SK-N-SH (cell line): ENCODE results near the gene ACCS. TPM values are rescaled to one million over a fixed set of nuclear protein-coding genes. Genes with fewer than 3 reads are reported as not detected.

Experiments used
- CTCF ChIA-PET: fragments of 300-600, 350-600 bp; formaldehyde crosslinking; extraction: SDS; loops from one replicate; lab custom pipeline; 2021; lab: Yijun Ruan, JAX
- POLR2A ChIA-PET: fragments of 350-600 bp; sonication (Branson Sonifier 250); formaldehyde crosslinking; extraction: SDS; loops from one replicate; lab custom pipeline; 2020; ENCODE audit warnings: antibody characterized with exemption, inconsistent platforms; lab: Yijun Ruan, JAX
- DNase-seq: peaks from one replicate; pipeline ENCODE4 v3.0.0; 2012
- H2AFZ ChIP-seq: fragments of 200-600 bp; sonication (generic); 2 replicates; pipeline ENCODE4 v1.8.1; 2016; ENCODE audit warnings: antibody characterized with exemption, mild to moderate bottlenecking, low read depth
- H3F3A ChIP-seq: fragments of 200-600 bp; sonication (generic); replicated peaks from 2 replicates; pipeline ENCODE3; 2016; ENCODE audit warnings: antibody characterized with exemption, mild to moderate bottlenecking; ENCODE audit not compliant: insufficient read depth
- H3K27ac ChIP-seq, 2 experiments: fragments of 200-500 bp in 1 of 2; fragments of 200-600 bp in 1 of 2; sonication (Bioruptor generic) in 1 of 2; sonication (generic), shearing (Covaris generic) in 1 of 2; 2 replicates each; pipeline versions ENCODE4 v1.5.1 to v1.6.1; 2014 to 2016; ENCODE audit warnings: low read depth in 2 of 2, inconsistent platforms in 1 of 2, low read length in 1 of 2, mild to moderate bottlenecking in 1 of 2, mixed read lengths in 1 of 2
- H3K27me3 ChIP-seq: fragments of 200-600 bp; sonication (generic), shearing (Covaris generic); 2 replicates; pipeline ENCODE4 v1.6.1; 2016; ENCODE audit warnings: mixed run types; ENCODE audit not compliant: insufficient read depth
- H3K36me3 ChIP-seq, 2 experiments: fragments of 200-500 bp in 1 of 2; fragments of 200-600 bp in 1 of 2; sonication (Bioruptor generic) in 1 of 2; sonication (generic) in 1 of 2; replicated peaks in 1 of 2; 2 replicates each; pipeline versions ENCODE3 to v1.5.1; 2014 to 2016; ENCODE audit warnings: low read length in 1 of 2, mild to moderate bottlenecking in 1 of 2; ENCODE audit not compliant: insufficient read depth in 2 of 2, control insufficient read depth in 1 of 2
- H3K4me1 ChIP-seq, 2 experiments: fragments of 200-500 bp in 1 of 2; fragments of 200-600 bp in 1 of 2; sonication (Bioruptor generic) in 1 of 2; sonication (generic), shearing (Covaris generic) in 1 of 2; 2 replicates each; pipeline versions ENCODE4 v1.5.1 to v1.6.1; 2014 to 2016; ENCODE audit warnings: low read depth in 1 of 2, low read length in 1 of 2, mixed run types in 1 of 2; ENCODE audit not compliant: insufficient read depth in 2 of 2, control insufficient read depth in 1 of 2
- H3K4me2 ChIP-seq: fragments of 200-600 bp; sonication (generic), shearing (Covaris generic); 2 replicates; pipeline ENCODE4 v1.6.1; 2017; ENCODE audit warnings: mixed run types
- H3K4me3 ChIP-seq, 2 experiments: fragments of 200-500 bp in 1 of 2; fragments of 200-600 bp in 1 of 2; sonication (Bioruptor generic) in 1 of 2; sonication (generic), shearing (Covaris generic) in 1 of 2; 2 replicates each; pipeline versions ENCODE4 v1.5.1 to v1.8.1; 2014 to 2016; ENCODE audit warnings: low read depth in 2 of 2, inconsistent platforms in 1 of 2, low read length in 1 of 2, mild to moderate bottlenecking in 1 of 2, mixed read lengths in 1 of 2, moderate library complexity in 1 of 2
- H3K79me2 ChIP-seq: fragments of 200-600 bp; sonication (generic); 2 replicates; pipeline ENCODE4 v1.8.1; 2017; ENCODE audit warnings: mild to moderate bottlenecking; ENCODE audit not compliant: insufficient read depth
- H3K9ac ChIP-seq: fragments of 200-600 bp; sonication (generic); 2 replicates; pipeline ENCODE4 v1.6.1; 2017; ENCODE audit warnings: mixed run types
- H3K9me2 ChIP-seq: fragments of 200-600 bp; sonication (generic); 2 replicates; pipeline ENCODE4 v1.6.1; 2017; ENCODE audit warnings: mixed run types
- H3K9me3 ChIP-seq: fragments of 200-600 bp; sonication (generic); 2 replicates; pipeline ENCODE4 v1.6.1; 2017; ENCODE audit warnings: mixed run types, mild to moderate bottlenecking, moderate library complexity
- H4K20me1 ChIP-seq: fragments of 200-600 bp; sonication (generic); 2 replicates; pipeline ENCODE4 v1.6.1; 2017; ENCODE audit warnings: mild to moderate bottlenecking, mixed run types; ENCODE audit not compliant: insufficient read depth
- CHD2 ChIP-seq: fragments of 150-350 bp; IDR thresholded peaks from 2 replicates; pipeline ENCODE4 v1.6.1; 2018; ENCODE audit warnings: low read length; ENCODE audit not compliant: partially characterized antibody
- ELF1 ChIP-seq: IDR thresholded peaks from 2 replicates; pipeline ENCODE4 v1.4.0; 2012
- EP300 ChIP-seq, 2 experiments: IDR thresholded peaks; 2 replicates each; pipeline versions ENCODE4 v1.4.0 to v1.6.1; 2012; ENCODE audit warnings: borderline replicate concordance in 1 of 2, low read depth in 1 of 2, low read length in 1 of 2
- EZH2phosphoT487 ChIP-seq: fragments of 200-600 bp; sonication (generic); IDR thresholded peaks from 2 replicates; pipeline ENCODE4 v1.6.1; 2017; ENCODE audit warnings: low read depth, mixed run types, mild to moderate bottlenecking, antibody characterized with exemption, moderate library complexity, borderline replicate concordance
- FOXJ3 ChIP-seq: sonication (generic); formaldehyde crosslinking; IDR thresholded peaks from 2 replicates; pipeline ENCODE4 v1.5.1; 2020; ENCODE audit warnings: mild to moderate bottlenecking, missing genetic modification reagents
- GABPA ChIP-seq: IDR thresholded peaks from 2 replicates; pipeline ENCODE4 v1.4.0; 2012; ENCODE audit warnings: low read depth, mild to moderate bottlenecking
- MXI1 ChIP-seq: IDR thresholded peaks from 2 replicates; pipeline ENCODE4 v1.6.1; 2012; ENCODE audit warnings: mild to moderate bottlenecking, low read depth, low read length, improper control_type of control experiment
- NRF1 ChIP-seq: IDR thresholded peaks from 2 replicates; pipeline ENCODE4 v1.6.1; 2012; ENCODE audit warnings: low read depth, mild to moderate bottlenecking, low read length
- RAD21 ChIP-seq: IDR thresholded peaks from 2 replicates; pipeline ENCODE4 v1.6.1; 2012; ENCODE audit warnings: mild to moderate bottlenecking, low read length
- RCOR1 ChIP-seq: fragments of 150-350 bp; IDR thresholded peaks from 2 replicates; pipeline ENCODE4 v1.6.1; 2017; ENCODE audit warnings: antibody characterized with exemption, low read length
- RXRA ChIP-seq: IDR thresholded peaks from 2 replicates; pipeline ENCODE4 v1.4.0; 2012; ENCODE audit warnings: low read depth, mild to moderate bottlenecking, borderline replicate concordance
- SIN3A ChIP-seq: IDR thresholded peaks from 2 replicates; pipeline ENCODE4 v1.6.1; 2012; ENCODE audit warnings: low read depth, mild to moderate bottlenecking, low read length, moderate library complexity, borderline replicate concordance
- SMC3 ChIP-seq: IDR thresholded peaks from 2 replicates; pipeline ENCODE4 v1.6.1; 2012; ENCODE audit warnings: low read depth, low read length, improper control_type of control experiment
- TAF1 ChIP-seq: IDR thresholded peaks from 2 replicates; pipeline ENCODE4 v1.6.1; 2012; ENCODE audit warnings: low read depth, mild to moderate bottlenecking, low read length, moderate library complexity, borderline replicate concordance
- TEAD4 ChIP-seq: IDR thresholded peaks from 2 replicates; pipeline ENCODE4 v1.4.0; 2012; ENCODE audit warnings: mild to moderate bottlenecking, borderline replicate concordance; ENCODE audit not compliant: insufficient read depth
- YY1 ChIP-seq: IDR thresholded peaks from 2 replicates; pipeline ENCODE4 v1.4.0; 2012; ENCODE audit warnings: low read depth, mild to moderate bottlenecking
- WGBS: methylation state at CpG from one replicate; pipeline ENCODE4 v1.1.6; 2017; ENCODE audit warnings: low lambda C conversion rate; 5-methylcytosine and 5-hydroxymethylcytosine counted together
- polyA plus RNA-seq, 3 experiments: library from polyadenylated mRNA; depleted of rRNA; stranded (reverse); fragments of >200 nt; gene quantifications; 2 replicates each; pipeline ENCODE4 v1.2.3, GENCODE V29; 2012
- TF ChIP-seq, protein P1 (sequence below): fragments of 150-350 bp; IDR thresholded peaks from 2 replicates; pipeline ENCODE4 v1.6.1; 2017; ENCODE audit warnings: antibody characterized with exemption, low read length, low read depth, borderline replicate concordance
- TF ChIP-seq, protein P2 (sequence below): fragments of 200-600 bp; sonication (generic); IDR thresholded peaks from 2 replicates; pipeline ENCODE4 v1.6.1; 2017; ENCODE audit warnings: antibody characterized with exemption, mild to moderate bottlenecking, moderate library complexity
- TF ChIP-seq, protein P3 (sequence below): IDR thresholded peaks from 2 replicates; pipeline ENCODE4 v1.4.0; 2012; ENCODE audit warnings: low read depth
- TF ChIP-seq, protein P4 (sequence below): IDR thresholded peaks from 2 replicates; pipeline ENCODE4; 2012
- TF ChIP-seq, protein P5 (sequence below): IDR thresholded peaks from 2 replicates; pipeline ENCODE4 v1.6.1; 2012; ENCODE audit warnings: mild to moderate bottlenecking, low read depth, low read length, moderate library complexity

Gene ACCS, protein sequence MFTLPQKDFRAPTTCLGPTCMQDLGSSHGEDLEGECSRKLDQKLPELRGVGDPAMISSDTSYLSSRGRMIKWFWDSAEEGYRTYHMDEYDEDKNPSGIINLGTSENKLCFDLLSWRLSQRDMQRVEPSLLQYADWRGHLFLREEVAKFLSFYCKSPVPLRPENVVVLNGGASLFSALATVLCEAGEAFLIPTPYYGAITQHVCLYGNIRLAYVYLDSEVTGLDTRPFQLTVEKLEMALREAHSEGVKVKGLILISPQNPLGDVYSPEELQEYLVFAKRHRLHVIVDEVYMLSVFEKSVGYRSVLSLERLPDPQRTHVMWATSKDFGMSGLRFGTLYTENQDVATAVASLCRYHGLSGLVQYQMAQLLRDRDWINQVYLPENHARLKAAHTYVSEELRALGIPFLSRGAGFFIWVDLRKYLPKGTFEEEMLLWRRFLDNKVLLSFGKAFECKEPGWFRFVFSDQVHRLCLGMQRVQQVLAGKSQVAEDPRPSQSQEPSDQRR
- polyA plus RNA-seq (2012; rRNA removed): 28.5 and 36.9 TPM in 2 replicates
- 4.3 and 4.9 TPM in 2 replicates for polyA plus RNA-seq (2012; cell fraction: cytosol; rRNA removed)
- 330 and 385 TPM in 2 replicates for polyA plus RNA-seq (2012; cell fraction: nucleus; rRNA removed)

DNA sequence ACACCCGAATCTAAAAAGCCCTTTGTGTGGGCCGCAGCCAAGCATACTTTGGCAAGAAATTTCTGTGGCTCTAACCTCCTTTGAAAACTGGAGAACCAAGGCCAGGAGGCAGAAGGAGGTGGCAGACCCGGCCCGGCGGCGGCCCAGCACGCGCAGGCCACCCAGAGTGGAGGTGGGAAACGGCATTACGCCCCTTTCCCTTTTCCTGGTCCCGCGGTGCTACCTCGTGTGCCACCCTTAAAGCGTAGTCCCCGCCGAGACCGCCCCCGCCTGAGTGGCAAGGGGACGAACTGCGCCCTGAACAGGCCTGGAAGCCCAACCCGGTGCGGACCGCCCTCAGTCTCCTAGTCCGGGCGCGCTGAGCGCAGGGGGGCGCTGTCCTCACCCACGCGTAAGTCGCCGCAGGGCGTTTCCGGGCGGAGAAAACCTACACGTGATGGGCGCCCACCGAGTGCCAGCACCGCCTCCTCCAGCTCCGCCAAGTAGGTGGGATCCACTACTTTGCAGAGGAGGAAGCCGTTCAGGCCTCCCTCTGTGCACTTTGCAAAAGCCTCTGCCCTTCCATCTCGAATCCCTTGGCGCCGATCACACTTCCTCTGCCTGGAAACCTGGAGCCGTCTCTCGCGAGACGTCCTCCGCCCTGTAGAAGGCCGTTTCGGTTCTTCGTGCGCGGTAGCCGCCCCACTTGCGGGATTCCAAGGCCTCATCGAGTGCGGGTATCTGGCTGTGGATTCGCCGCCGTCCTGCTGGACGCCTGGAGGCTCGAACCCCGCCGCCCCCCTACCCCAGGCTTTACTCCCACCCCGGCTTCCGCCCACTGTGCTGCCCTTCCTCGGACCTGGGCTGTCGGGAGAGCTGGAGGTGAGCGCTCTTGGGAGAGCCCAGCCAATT, at the start of gene ACCS:
Gene ACCS, plus strand, starts transcription at position 430 of the 891 bp plus-strand sequence. CDS start 1,358 bp downstream, outside the sequence.
- Histone ChIP-seq H2AFZ (peak within 1 kb of the TSS; percentile 85), H3K9me3 (no peaks in the 10 kb centered on the region), H3K9ac (peak within 1 kb of the TSS; percentile 86), H3K27me3 (no peaks in the 10 kb centered on the region), H3K4me2 (peak within 1 kb of the TSS; percentile 78), H3F3A (no peaks in the 10 kb centered on the region), H3K79me2 (no peaks in the 10 kb centered on the region), H3K9me2 (no peaks in the 10 kb centered on the region), H3K27ac (peak within 1 kb of the TSS; percentile 86 to 88), H3K36me3 (peaks cover 0 to 3% of the 10 kb centered on the region in 2 experiments), H4K20me1 (no peaks in the 10 kb centered on the region), H3K4me3 (peak within 1 kb of the TSS; percentile 54 to 67), H3K4me1 (peaks cover 0 to 2% of the 10 kb centered on the region in 2 experiments; a peak in 2 of 4 replicates)
- POLR2A ChIA-PET: interaction anchor here (0.6 to 1.0 kb wide), 2 partner anchors 123 to 124 kb away, joined by 3 read pairs; no protein-coding TSS in a partner anchor
- 48% methylated on average over 44 of the region's 70 CpGs for WGBS
- CTCF ChIA-PET: interaction anchor here (0.7 to 10.8 kb wide), 6 partner anchors 16 to 176 kb away, joined by 3 to 71 read pairs (median 4); partner anchors contain the start of gene EXT2
- peak; percentile 91 for DNase-seq
- no peak for TF ChIP-seq RXRA
- TF ChIP-seq, protein P1, sequence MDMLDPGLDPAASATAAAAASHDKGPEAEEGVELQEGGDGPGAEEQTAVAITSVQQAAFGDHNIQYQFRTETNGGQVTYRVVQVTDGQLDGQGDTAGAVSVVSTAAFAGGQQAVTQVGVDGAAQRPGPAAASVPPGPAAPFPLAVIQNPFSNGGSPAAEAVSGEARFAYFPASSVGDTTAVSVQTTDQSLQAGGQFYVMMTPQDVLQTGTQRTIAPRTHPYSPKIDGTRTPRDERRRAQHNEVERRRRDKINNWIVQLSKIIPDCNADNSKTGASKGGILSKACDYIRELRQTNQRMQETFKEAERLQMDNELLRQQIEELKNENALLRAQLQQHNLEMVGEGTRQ: peak; percentile 56
- TF ChIP-seq, protein P2, sequence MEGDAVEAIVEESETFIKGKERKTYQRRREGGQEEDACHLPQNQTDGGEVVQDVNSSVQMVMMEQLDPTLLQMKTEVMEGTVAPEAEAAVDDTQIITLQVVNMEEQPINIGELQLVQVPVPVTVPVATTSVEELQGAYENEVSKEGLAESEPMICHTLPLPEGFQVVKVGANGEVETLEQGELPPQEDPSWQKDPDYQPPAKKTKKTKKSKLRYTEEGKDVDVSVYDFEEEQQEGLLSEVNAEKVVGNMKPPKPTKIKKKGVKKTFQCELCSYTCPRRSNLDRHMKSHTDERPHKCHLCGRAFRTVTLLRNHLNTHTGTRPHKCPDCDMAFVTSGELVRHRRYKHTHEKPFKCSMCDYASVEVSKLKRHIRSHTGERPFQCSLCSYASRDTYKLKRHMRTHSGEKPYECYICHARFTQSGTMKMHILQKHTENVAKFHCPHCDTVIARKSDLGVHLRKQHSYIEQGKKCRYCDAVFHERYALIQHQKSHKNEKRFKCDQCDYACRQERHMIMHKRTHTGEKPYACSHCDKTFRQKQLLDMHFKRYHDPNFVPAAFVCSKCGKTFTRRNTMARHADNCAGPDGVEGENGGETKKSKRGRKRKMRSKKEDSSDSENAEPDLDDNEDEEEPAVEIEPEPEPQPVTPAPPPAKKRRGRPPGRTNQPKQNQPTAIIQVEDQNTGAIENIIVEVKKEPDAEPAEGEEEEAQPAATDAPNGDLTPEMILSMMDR: peak; percentile 56
- no peak for TF ChIP-seq EP300 (IDR thresholded peaks at IDR 0.05; ENCODE audit: borderline replicate concordance in 1 of 2, low read depth in 1 of 2, low read length in 1 of 2)
- TF ChIP-seq SMC3: no peak
- peak; percentile 98 for TF ChIP-seq CHD2
- TF ChIP-seq SIN3A: no peak
- TF ChIP-seq, protein P3, sequence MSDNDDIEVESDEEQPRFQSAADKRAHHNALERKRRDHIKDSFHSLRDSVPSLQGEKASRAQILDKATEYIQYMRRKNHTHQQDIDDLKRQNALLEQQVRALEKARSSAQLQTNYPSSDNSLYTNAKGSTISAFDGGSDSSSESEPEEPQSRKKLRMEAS: peak; percentile 77; the same call in 1 of the 2 replicates
- TF ChIP-seq YY1: no peak
- no peak for TF ChIP-seq EZH2phosphoT487
- TF ChIP-seq MXI1: 0 out of 2 replicates have a peak, but pooled peaks have one; percentile 61
- 0 out of 2 replicates have a peak, but pooled peaks have one; percentile 48 for TF ChIP-seq FOXJ3
- TF ChIP-seq, protein P4, sequence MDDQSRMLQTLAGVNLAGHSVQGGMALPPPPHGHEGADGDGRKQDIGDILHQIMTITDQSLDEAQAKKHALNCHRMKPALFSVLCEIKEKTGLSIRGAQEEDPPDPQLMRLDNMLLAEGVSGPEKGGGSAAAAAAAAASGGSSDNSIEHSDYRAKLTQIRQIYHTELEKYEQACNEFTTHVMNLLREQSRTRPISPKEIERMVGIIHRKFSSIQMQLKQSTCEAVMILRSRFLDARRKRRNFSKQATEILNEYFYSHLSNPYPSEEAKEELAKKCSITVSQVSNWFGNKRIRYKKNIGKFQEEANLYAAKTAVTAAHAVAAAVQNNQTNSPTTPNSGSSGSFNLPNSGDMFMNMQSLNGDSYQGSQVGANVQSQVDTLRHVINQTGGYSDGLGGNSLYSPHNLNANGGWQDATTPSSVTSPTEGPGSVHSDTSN: peak; percentile 21; the same call in 1 of the 2 replicates
- TF ChIP-seq RAD21: peak; percentile 17; the same call in 1 of the 2 replicates
- TF ChIP-seq RCOR1: no peak
- TF ChIP-seq TAF1: peak; percentile 51; the same call in 1 of the 2 replicates
- peak; percentile 82 for TF ChIP-seq ELF1
- no peak for TF ChIP-seq NRF1
- TF ChIP-seq, protein P5, sequence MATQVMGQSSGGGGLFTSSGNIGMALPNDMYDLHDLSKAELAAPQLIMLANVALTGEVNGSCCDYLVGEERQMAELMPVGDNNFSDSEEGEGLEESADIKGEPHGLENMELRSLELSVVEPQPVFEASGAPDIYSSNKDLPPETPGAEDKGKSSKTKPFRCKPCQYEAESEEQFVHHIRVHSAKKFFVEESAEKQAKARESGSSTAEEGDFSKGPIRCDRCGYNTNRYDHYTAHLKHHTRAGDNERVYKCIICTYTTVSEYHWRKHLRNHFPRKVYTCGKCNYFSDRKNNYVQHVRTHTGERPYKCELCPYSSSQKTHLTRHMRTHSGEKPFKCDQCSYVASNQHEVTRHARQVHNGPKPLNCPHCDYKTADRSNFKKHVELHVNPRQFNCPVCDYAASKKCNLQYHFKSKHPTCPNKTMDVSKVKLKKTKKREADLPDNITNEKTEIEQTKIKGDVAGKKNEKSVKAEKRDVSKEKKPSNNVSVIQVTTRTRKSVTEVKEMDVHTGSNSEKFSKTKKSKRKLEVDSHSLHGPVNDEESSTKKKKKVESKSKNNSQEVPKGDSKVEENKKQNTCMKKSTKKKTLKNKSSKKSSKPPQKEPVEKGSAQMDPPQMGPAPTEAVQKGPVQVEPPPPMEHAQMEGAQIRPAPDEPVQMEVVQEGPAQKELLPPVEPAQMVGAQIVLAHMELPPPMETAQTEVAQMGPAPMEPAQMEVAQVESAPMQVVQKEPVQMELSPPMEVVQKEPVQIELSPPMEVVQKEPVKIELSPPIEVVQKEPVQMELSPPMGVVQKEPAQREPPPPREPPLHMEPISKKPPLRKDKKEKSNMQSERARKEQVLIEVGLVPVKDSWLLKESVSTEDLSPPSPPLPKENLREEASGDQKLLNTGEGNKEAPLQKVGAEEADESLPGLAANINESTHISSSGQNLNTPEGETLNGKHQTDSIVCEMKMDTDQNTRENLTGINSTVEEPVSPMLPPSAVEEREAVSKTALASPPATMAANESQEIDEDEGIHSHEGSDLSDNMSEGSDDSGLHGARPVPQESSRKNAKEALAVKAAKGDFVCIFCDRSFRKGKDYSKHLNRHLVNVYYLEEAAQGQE: no peak
- TF ChIP-seq GABPA: peak; percentile 31
- no peak for TF ChIP-seq TEAD4
